ENCODE data around the gene NIBAN1.

DNA sequence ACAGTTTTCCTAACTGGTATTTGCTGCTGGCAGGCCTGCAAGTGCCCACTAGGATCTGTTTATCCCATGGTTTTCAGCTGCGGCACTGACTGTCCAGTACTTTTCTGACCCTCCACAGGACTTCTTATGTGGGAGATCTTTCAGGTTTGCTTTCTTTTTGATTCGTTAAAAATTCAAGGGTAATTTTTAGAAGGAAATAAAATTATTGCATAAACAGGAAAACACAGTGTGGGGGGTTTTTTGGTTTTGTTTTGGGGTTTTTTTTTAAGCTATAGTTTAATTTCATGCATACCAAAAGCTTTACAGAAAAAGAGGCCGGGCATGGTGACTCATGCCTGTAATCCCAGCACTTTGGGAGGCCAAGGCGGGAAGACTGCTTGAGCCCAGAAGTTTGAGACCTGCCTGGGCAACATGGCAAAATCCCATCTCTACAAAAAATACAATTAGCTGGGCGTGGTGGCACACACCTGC is 3.6 kb downstream of the NIBAN1 start:
- TF ChIP-seq, protein P1, sequence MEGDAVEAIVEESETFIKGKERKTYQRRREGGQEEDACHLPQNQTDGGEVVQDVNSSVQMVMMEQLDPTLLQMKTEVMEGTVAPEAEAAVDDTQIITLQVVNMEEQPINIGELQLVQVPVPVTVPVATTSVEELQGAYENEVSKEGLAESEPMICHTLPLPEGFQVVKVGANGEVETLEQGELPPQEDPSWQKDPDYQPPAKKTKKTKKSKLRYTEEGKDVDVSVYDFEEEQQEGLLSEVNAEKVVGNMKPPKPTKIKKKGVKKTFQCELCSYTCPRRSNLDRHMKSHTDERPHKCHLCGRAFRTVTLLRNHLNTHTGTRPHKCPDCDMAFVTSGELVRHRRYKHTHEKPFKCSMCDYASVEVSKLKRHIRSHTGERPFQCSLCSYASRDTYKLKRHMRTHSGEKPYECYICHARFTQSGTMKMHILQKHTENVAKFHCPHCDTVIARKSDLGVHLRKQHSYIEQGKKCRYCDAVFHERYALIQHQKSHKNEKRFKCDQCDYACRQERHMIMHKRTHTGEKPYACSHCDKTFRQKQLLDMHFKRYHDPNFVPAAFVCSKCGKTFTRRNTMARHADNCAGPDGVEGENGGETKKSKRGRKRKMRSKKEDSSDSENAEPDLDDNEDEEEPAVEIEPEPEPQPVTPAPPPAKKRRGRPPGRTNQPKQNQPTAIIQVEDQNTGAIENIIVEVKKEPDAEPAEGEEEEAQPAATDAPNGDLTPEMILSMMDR (IDR thresholded peaks at IDR 0.05; ENCODE audit: insufficient read depth, low read depth, low read length) = no peak
- TF ChIP-seq EZH2 (IDR thresholded peaks at IDR 0.05; ENCODE audit: insufficient read depth, low read length) = no peak
